ENCODE data around the gene PRDX6. TPM values are rescaled to one million over a fixed set of nuclear protein-coding genes. Genes with fewer than 3 reads are reported as not detected.

Gene PRDX6
- total and polyA plus RNA-seq, 2 donors (not counting 3 experiments of a cell fraction or from before 2014, with no cell fraction given): 145 to 288 TPM

GRCh38 chr1:173502104-173502503 lies 25.0 kb downstream of the PRDX6 start:
- ChIA-PET CTCF (interaction anchor here (0.6 kb wide), 1 partner anchor 169 kb away, joined by 3 read pairs; no protein-coding TSS in a partner anchor), POLR2A (no interaction called here)
- Histone ChIP-seq H3K9ac (replicated peaks; ENCODE audit: extremely low read depth, insufficient read depth, low read length) (no peak overlapping the region), H3K4me2 (ENCODE audit: insufficient read depth, low read length) (no peak overlapping the region), H3K9me1 (replicated peaks; ENCODE audit: control insufficient read depth, extremely low read depth, insufficient read depth, low read length) (no peaks in the 10 kb centered on the region), H3K36me3 (ENCODE audit: control insufficient read depth in 2 of 2, extremely low read depth in 1 of 2, insufficient read depth in 2 of 2, low read length in 2 of 2) (no peaks in the 10 kb centered on the region), H3K9me3 (replicated peaks; ENCODE audit: control insufficient read depth, insufficient read depth, low read length) (no peaks in the 10 kb centered on the region), H3K79me2 (ENCODE audit: control insufficient read depth, insufficient read depth, low read length) (no peaks in the 10 kb centered on the region), H3K27me3 (ENCODE audit: control insufficient read depth in 2 of 2, insufficient read depth in 2 of 2, low read length in 2 of 2) (peaks cover 0 to 3% of the 10 kb centered on the region in 2 experiments), H3K4me1 (ENCODE audit: control insufficient read depth, extremely low read depth, insufficient read depth, low read length) (no peaks in the 10 kb centered on the region), H3K4me3 (replicated peaks in 1 of 3; ENCODE audit: insufficient read depth in 1 of 3, low read depth in 1 of 3, low read length in 3 of 3) (no peak overlapping the region), H3K27ac (ENCODE audit: insufficient read depth, low read depth, low read length) (no peak overlapping the region), H2AFZ (ENCODE audit: low read depth, low read length) (no peak overlapping the region), H4K20me1 (replicated peaks; ENCODE audit: control insufficient read depth, extremely low read depth, insufficient read depth, low read length) (no peaks in the 10 kb centered on the region)
- no peak for FAIRE-seq
- TF ChIP-seq POLR2A (IDR thresholded peaks at IDR 0.05; ENCODE audit: low read depth, low read length): no peak
- TF ChIP-seq MAX (IDR thresholded peaks at IDR 0.05; ENCODE audit: insufficient read depth, insufficient read length): no peak
- TF ChIP-seq JUN (IDR thresholded peaks at IDR 0.05; ENCODE audit: borderline replicate concordance, insufficient read depth, insufficient read length, low read depth): no peak
- TF ChIP-seq EZH2 (IDR thresholded peaks at IDR 0.05; ENCODE audit: borderline replicate concordance, low read depth, low read length, severe bottlenecking): no peak
- no peak for DNase-seq (ENCODE audit: low read depth, low spot score)
- intact Hi-C loops (cut with micrococcal nuclease): no loop called here
- no TSS peak for BruUV-seq (replicated peaks)
- dilution Hi-C loops (cut with MboI; ENCODE audit: extremely low pct_ligation_motif_present, low sequenced_read_pairs): no loop called here

GRCh38 chr1:173503391-173503790 lies 26.3 kb downstream of the PRDX6 start:
- dilution Hi-C loops (cut with MboI; ENCODE audit: extremely low pct_ligation_motif_present, low sequenced_read_pairs): no loop called here
- Histone ChIP-seq H3K9me3 (replicated peaks; ENCODE audit: control insufficient read depth, insufficient read depth, low read length) (no peaks in the 10 kb centered on the region), H3K9ac (replicated peaks; ENCODE audit: extremely low read depth, insufficient read depth, low read length) (no peak overlapping the region), H3K27me3 (ENCODE audit: control insufficient read depth in 2 of 2, insufficient read depth in 2 of 2, low read length in 2 of 2) (peaks cover 0 to 3% of the 10 kb centered on the region in 2 experiments), H3K36me3 (ENCODE audit: control insufficient read depth in 2 of 2, extremely low read depth in 1 of 2, insufficient read depth in 2 of 2, low read length in 2 of 2) (no peaks in the 10 kb centered on the region), H2AFZ (ENCODE audit: low read depth, low read length) (no peak overlapping the region), H3K4me2 (ENCODE audit: insufficient read depth, low read length) (no peak overlapping the region), H3K4me3 (replicated peaks in 1 of 3; ENCODE audit: insufficient read depth in 1 of 3, low read depth in 1 of 3, low read length in 3 of 3) (no peak overlapping the region), H4K20me1 (replicated peaks; ENCODE audit: control insufficient read depth, extremely low read depth, insufficient read depth, low read length) (no peaks in the 10 kb centered on the region), H3K4me1 (ENCODE audit: control insufficient read depth, extremely low read depth, insufficient read depth, low read length) (no peaks in the 10 kb centered on the region), H3K9me1 (replicated peaks; ENCODE audit: control insufficient read depth, extremely low read depth, insufficient read depth, low read length) (no peaks in the 10 kb centered on the region), H3K79me2 (ENCODE audit: control insufficient read depth, insufficient read depth, low read length) (no peaks in the 10 kb centered on the region), H3K27ac (ENCODE audit: insufficient read depth, low read depth, low read length) (no peak overlapping the region)
- ChIA-PET CTCF (no interaction called here), POLR2A (no interaction called here)
- no peak for DNase-seq (ENCODE audit: low read depth, low spot score)
- no peak for TF ChIP-seq POLR2A (IDR thresholded peaks at IDR 0.05; ENCODE audit: low read depth, low read length)
- TF ChIP-seq EZH2 (IDR thresholded peaks at IDR 0.05; ENCODE audit: borderline replicate concordance, low read depth, low read length, severe bottlenecking): no peak
- no peak for TF ChIP-seq MAX (IDR thresholded peaks at IDR 0.05; ENCODE audit: insufficient read depth, insufficient read length)
- no peak for TF ChIP-seq FOS (IDR thresholded peaks at IDR 0.05; ENCODE audit: borderline replicate concordance, insufficient read depth, low read length)
- no peak for TF ChIP-seq POLR2AphosphoS5 (IDR thresholded peaks at IDR 0.05; ENCODE audit: insufficient read depth, low read depth, low read length)
- TF ChIP-seq, protein P1, sequence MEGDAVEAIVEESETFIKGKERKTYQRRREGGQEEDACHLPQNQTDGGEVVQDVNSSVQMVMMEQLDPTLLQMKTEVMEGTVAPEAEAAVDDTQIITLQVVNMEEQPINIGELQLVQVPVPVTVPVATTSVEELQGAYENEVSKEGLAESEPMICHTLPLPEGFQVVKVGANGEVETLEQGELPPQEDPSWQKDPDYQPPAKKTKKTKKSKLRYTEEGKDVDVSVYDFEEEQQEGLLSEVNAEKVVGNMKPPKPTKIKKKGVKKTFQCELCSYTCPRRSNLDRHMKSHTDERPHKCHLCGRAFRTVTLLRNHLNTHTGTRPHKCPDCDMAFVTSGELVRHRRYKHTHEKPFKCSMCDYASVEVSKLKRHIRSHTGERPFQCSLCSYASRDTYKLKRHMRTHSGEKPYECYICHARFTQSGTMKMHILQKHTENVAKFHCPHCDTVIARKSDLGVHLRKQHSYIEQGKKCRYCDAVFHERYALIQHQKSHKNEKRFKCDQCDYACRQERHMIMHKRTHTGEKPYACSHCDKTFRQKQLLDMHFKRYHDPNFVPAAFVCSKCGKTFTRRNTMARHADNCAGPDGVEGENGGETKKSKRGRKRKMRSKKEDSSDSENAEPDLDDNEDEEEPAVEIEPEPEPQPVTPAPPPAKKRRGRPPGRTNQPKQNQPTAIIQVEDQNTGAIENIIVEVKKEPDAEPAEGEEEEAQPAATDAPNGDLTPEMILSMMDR (IDR thresholded peaks at IDR 0.05; ENCODE audit: extremely low read depth in 1 of 2, insufficient read depth in 1 of 2, low read depth in 1 of 2, low read length in 2 of 2): no peak
- TF ChIP-seq JUN (IDR thresholded peaks at IDR 0.05; ENCODE audit: borderline replicate concordance, insufficient read depth, insufficient read length, low read depth): no peak
- TF ChIP-seq MYC (IDR thresholded peaks at IDR 0.05; ENCODE audit: low read depth, low read length): no peak
- TF ChIP-seq GATA2 (IDR thresholded peaks at IDR 0.05; ENCODE audit: insufficient read depth, insufficient read length, low read depth, low read length): no peak
- intact Hi-C loops (cut with micrococcal nuclease): no loop called here
- FAIRE-seq: no peak
- no TSS peak for BruUV-seq (replicated peaks)
